ENCODE data around the gene DFFA.
"Not testable (repeated sequence)": the region's sequence is repeated elsewhere in the genome, so short reads cannot be mapped to it uniquely, and the experiment has no call there.

GRCh38 chr1:10418741-10419140 is 53.6 kb downstream of the DFFA start:
- not testable (repeated sequence) for TF ChIP-seq CTCF (IDR thresholded peaks at IDR 0.05; ENCODE audit: low read depth, low read length, missing input control); MAX (IDR thresholded peaks at IDR 0.05); YY1 (IDR thresholded peaks at IDR 0.05); REST (IDR thresholded peaks at IDR 0.05); SP1 (IDR thresholded peaks at IDR 0.05); TAF1 (conservative IDR thresholded peaks at IDR 0.05); RAD21 (IDR thresholded peaks at IDR 0.05); RXRA (IDR thresholded peaks at IDR 0.05); JUND (IDR thresholded peaks at IDR 0.05); ATF3 (IDR thresholded peaks at IDR 0.05); GABPA (IDR thresholded peaks at IDR 0.05 in 1 of 2, conservative IDR thresholded peaks at IDR 0.05 in 1 of 2)
